Right lung (tissue), 5 donors: ENCODE measurements around the gene AKT1. TPM values are rescaled to one million over a fixed set of nuclear protein-coding genes. Genes with fewer than 3 reads are reported as not detected.
"Not testable (repeated sequence)": the region's sequence is repeated elsewhere in the genome, so short reads cannot be mapped to it uniquely, and the experiment has no call there.

Experiments used
- DNase-seq, 2 donors: peaks; one replicate each; pipeline ENCODE4 v3.0.0-alpha.2; 2013
- polyA plus RNA-seq, 5 donors: library from polyadenylated mRNA; unstranded; fragments of 120-200 nt; gene quantifications; one replicate each; pipeline versions ENCODE4 v1.2.1 to v1.2.3, GENCODE V29; 2013; ENCODE audit warnings: inconsistent platforms in 1 of 5, low replicate concordance in 1 of 5; ENCODE audit not compliant: insufficient read length in 5 of 5, insufficient read depth in 1 of 5

The AKT1 gene
- polyA plus RNA-seq, 5 donors: 124 to 240 (median 138) TPM

GRCh38 chr14:104741803-104742251 lies 53.7 kb downstream of the AKT1 start:
- DNase-seq: no peak

- DNase-seq: no peak
These were observed 54.3 kb downstream of the AKT1 start for GRCh38 chr14:104741108-104741802.

GRCh38 chr14:104739546-104740516 lies 55.7 kb downstream of the AKT1 start:
- no peak for DNase-seq

- no peak for DNase-seq
These were observed 56.5 kb downstream of the AKT1 start for GRCh38 chr14:104739026-104739425.

GRCh38 chr14:104738375-104739019 lies 57.1 kb downstream of the AKT1 start:
- DNase-seq: no peak

GRCh38 chr14:104735830-104736642 lies 59.5 kb downstream of the AKT1 start:
- peak; percentile 70 to 76 for DNase-seq

GRCh38 chr14:104734991-104735779 lies 60.4 kb downstream of the AKT1 start:
- DNase-seq: no peak

- DNase-seq: no peak
These were observed 61.0 kb downstream of the AKT1 start for GRCh38 chr14:104734601-104734990.

GRCh38 chr14:104734051-104734587 lies 61.4 kb downstream of the AKT1 start:
- no peak for DNase-seq

- DNase-seq: no peak
These were observed 62.4 kb downstream of the AKT1 start for GRCh38 chr14:104732931-104733681.

GRCh38 chr14:104732355-104732804 lies 63.2 kb downstream of the AKT1 start:
- DNase-seq: no peak

GRCh38 chr14:104731320-104732294 lies 63.9 kb downstream of the AKT1 start:
- DNase-seq: no peak

- no peak for DNase-seq
These were observed 65.1 kb downstream of the AKT1 start for GRCh38 chr14:104730487-104730886.

- no peak for DNase-seq
These were observed 65.7 kb downstream of the AKT1 start for GRCh38 chr14:104729835-104730181.

- DNase-seq: not testable (repeated sequence)
These were observed 66.2 kb downstream of the AKT1 start for GRCh38 chr14:104729176-104729834.

- DNase-seq: no peak
These were observed 66.9 kb downstream of the AKT1 start for GRCh38 chr14:104728631-104729030.

GRCh38 chr14:104726600-104727451 lies 68.7 kb downstream of the AKT1 start:
- DNase-seq: no peak
